Stimulated activated CD8-positive, alpha-beta memory T cell treated with anti-CD3 and anti-CD28 coated beads, Interleukin-2, amount 100 ng/mL, for 48 hours (primary cell): ENCODE measurements around the gene RPL10.

Experiments
- DNase-seq, 2 donors: peaks; one replicate each; pipeline ENCODE4 v3.0.0-alpha.2; 2020; ENCODE audit warnings: low read depth in 2 of 2

RPL10 gene

GRCh38 chrX:154430916-154431315 is 32.7 kb downstream of the RPL10 start:
- no peak for DNase-seq

GRCh38 chrX:154431341-154431740 is 33.2 kb downstream of the RPL10 start:
- no peak for DNase-seq

- DNase-seq: no peak
These were observed 34.0 kb downstream of the RPL10 start for GRCh38 chrX:154432210-154432609.

- no peak for DNase-seq
These were observed 35.4 kb downstream of the RPL10 start for GRCh38 chrX:154433605-154434004.

- no peak for DNase-seq
These were observed 36.4 kb downstream of the RPL10 start for GRCh38 chrX:154434394-154435168.

- no peak for DNase-seq
These were observed 37.1 kb downstream of the RPL10 start for GRCh38 chrX:154435171-154435733.

- DNase-seq: peak in 1 of 2 donors; percentile 28
These were observed 38.3 kb downstream of the RPL10 start for GRCh38 chrX:154436374-154436982.

GRCh38 chrX:154436983-154437752 is 39.0 kb downstream of the RPL10 start, which contains the start of gene GDI1:
GDI1 (plus strand) TSS chrX:154437154; CDS start chrX:154437255, 101 bp downstream.
- DNase-seq: peak; percentile 27 to 33

GRCh38 chrX:154437971-154438893 is 40.1 kb downstream of the RPL10 start:
- DNase-seq: no peak

GRCh38 chrX:154439841-154440240 is 41.7 kb downstream of the RPL10 start:
- no peak for DNase-seq

- DNase-seq: no peak
These were observed 42.6 kb downstream of the RPL10 start for GRCh38 chrX:154440623-154441357.

- no peak for DNase-seq
These were observed 43.4 kb downstream of the RPL10 start for GRCh38 chrX:154441564-154441963.

- DNase-seq: no peak
These were observed 44.0 kb downstream of the RPL10 start for GRCh38 chrX:154441984-154442707.

GRCh38 chrX:154443479-154443910 is 45.3 kb downstream of the RPL10 start:
- DNase-seq: no peak

GRCh38 chrX:154443992-154444754 is 46.0 kb downstream of the RPL10 start, which contains the start of gene FAM50A:
FAM50A (plus strand) TSS chrX:154444141; CDS start chrX:154444236, 95 bp downstream.
- DNase-seq: peak; percentile 63 to 64

GRCh38 chrX:154444755-154445246 is 46.6 kb downstream of the RPL10 start:
- no peak for DNase-seq

- DNase-seq: no peak
These were observed 47.6 kb downstream of the RPL10 start for GRCh38 chrX:154445776-154446175.

GRCh38 chrX:154446430-154446829 is 48.3 kb downstream of the RPL10 start:
- DNase-seq: no peak

- no peak for DNase-seq
These were observed 50.3 kb downstream of the RPL10 start for GRCh38 chrX:154448484-154448883.
